Caco-2 (cell line): Measurements from ENCODE around the gene ADD1. TPM values are rescaled to one million over a fixed set of nuclear protein-coding genes. Genes with fewer than 3 reads are reported as not detected.

Source experiments
- BruUV-seq: library from RNA; stranded (reverse); fragments of 400-500 nt; replicated peaks from 2 replicates; lab custom pipeline; 2021; lab: Mats Ljungman, UMichigan
- CTCF ChIA-PET: fragments of 300-600 bp; sonication (Branson Sonifier 250); formaldehyde crosslinking; loops from one replicate; lab custom pipeline; 2022; ENCODE audit warnings: antibody characterized with exemption; lab: Charles Lee
- POLR2A ChIA-PET: fragments of 300-600 bp; sonication (Branson Sonifier 250); formaldehyde crosslinking; loops from one replicate; lab custom pipeline; 2022; ENCODE audit warnings: antibody characterized with exemption; lab: Charles Lee
- DNase-seq, 2 experiments: peaks; one replicate each; pipeline versions ENCODE4 v3.0.0 to v3.0.0-alpha.2; 2020 to 2022
- H3K27me3 ChIP-seq: replicated peaks from 2 replicates; pipeline ENCODE4 v1.6.0; 2011; ENCODE audit warnings: low read length; ENCODE audit not compliant: control insufficient read depth, insufficient read depth
- H3K36me3 ChIP-seq: 2 replicates; pipeline ENCODE4 v1.5.1; 2011; ENCODE audit warnings: low read length; ENCODE audit not compliant: control insufficient read depth, insufficient read depth
- H3K4me1 ChIP-seq: fragments of 250-450 bp; sonication (Bioruptor Pico); 2 replicates; pipeline ENCODE4 v1.5.1; 2020; ENCODE audit warnings: mild to moderate bottlenecking
- H3K4me3 ChIP-seq: 2 replicates; pipeline ENCODE4 v1.5.1; 2011; ENCODE audit warnings: low read depth, mild to moderate bottlenecking, control low read depth, low read length
- H3K9me3 ChIP-seq: fragments of 250-450 bp; sonication (Bioruptor Pico); 2 replicates; pipeline ENCODE4 v1.5.1; 2020; ENCODE audit warnings: mild to moderate bottlenecking, moderate library complexity
- H3K27ac Mint-ChIP-seq: one replicate; pipeline ENCODE4 v1.8.0; 2022; ENCODE audit warnings: mixed read lengths; ENCODE audit not compliant: unreplicated experiment
- H3K27me3 Mint-ChIP-seq: one replicate; pipeline ENCODE4 v1.8.0; 2022; ENCODE audit warnings: mixed read lengths; ENCODE audit not compliant: insufficient read depth, unreplicated experiment
- H3K36me3 Mint-ChIP-seq: one replicate; pipeline ENCODE4 v1.8.0; 2022; ENCODE audit warnings: mild to moderate bottlenecking, mixed read lengths; ENCODE audit not compliant: insufficient read depth, unreplicated experiment
- H3K4me1 Mint-ChIP-seq: one replicate; pipeline ENCODE4 v1.8.0; 2022; ENCODE audit warnings: low read depth, mixed read lengths; ENCODE audit not compliant: unreplicated experiment
- H3K4me3 Mint-ChIP-seq: one replicate; pipeline ENCODE4 v1.8.0; 2022; ENCODE audit warnings: mild to moderate bottlenecking, moderate library complexity, mixed read lengths; ENCODE audit not compliant: unreplicated experiment
- H3K9me3 Mint-ChIP-seq: one replicate; pipeline ENCODE4 v1.8.0; 2022; ENCODE audit warnings: mixed read lengths; ENCODE audit not compliant: unreplicated experiment
- intact Hi-C: fragments of 100-400 bp; cut with micrococcal nuclease; formaldehyde crosslinking; loops from one replicate; pipeline ENCODE4 v1.10.0; 2022; ENCODE audit not compliant: unreplicated experiment
- total RNA-seq: library from RNA; stranded (reverse); gene quantifications from 2 replicates; pipeline ENCODE4 v1.2.3, GENCODE V29; 2022
- TF ChIP-seq, protein P1 (sequence below), 2 experiments: fragments of 200-600 bp in 1 of 2; IDR thresholded peaks; 1 replicate in 1 of 2; 2 replicates in 1 of 2; pipeline versions ENCODE4 v1.5.1 to v1.8.0; 2011 to 2022; ENCODE audit warnings: antibody characterized with exemption in 1 of 2, control low read depth in 1 of 2, inconsistent platforms in 1 of 2, low read depth in 1 of 2, low read length in 1 of 2, mild to moderate bottlenecking in 1 of 2, moderate library complexity in 1 of 2; ENCODE audit not compliant: insufficient read depth in 1 of 2, severe bottlenecking in 1 of 2, unreplicated experiment in 1 of 2

Gene ADD1
- total RNA-seq, 1 experiment from 2014 or later = 242 TPM

- no peaks in the 10 kb centered on the region for H3K4me1 Mint-ChIP-seq
- ChIA-PET POLR2A (no interaction called here), CTCF (no interaction called here)
- H3K27ac Mint-ChIP-seq = no peak overlapping the region
- no peak overlapping the region for H3K4me3 Mint-ChIP-seq
- TF ChIP-seq, protein P1, sequence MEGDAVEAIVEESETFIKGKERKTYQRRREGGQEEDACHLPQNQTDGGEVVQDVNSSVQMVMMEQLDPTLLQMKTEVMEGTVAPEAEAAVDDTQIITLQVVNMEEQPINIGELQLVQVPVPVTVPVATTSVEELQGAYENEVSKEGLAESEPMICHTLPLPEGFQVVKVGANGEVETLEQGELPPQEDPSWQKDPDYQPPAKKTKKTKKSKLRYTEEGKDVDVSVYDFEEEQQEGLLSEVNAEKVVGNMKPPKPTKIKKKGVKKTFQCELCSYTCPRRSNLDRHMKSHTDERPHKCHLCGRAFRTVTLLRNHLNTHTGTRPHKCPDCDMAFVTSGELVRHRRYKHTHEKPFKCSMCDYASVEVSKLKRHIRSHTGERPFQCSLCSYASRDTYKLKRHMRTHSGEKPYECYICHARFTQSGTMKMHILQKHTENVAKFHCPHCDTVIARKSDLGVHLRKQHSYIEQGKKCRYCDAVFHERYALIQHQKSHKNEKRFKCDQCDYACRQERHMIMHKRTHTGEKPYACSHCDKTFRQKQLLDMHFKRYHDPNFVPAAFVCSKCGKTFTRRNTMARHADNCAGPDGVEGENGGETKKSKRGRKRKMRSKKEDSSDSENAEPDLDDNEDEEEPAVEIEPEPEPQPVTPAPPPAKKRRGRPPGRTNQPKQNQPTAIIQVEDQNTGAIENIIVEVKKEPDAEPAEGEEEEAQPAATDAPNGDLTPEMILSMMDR (IDR thresholded peaks at IDR 0.05; ENCODE audit: insufficient read depth in 1 of 2, low read depth in 1 of 2, low read length in 1 of 2, severe bottlenecking in 1 of 2, unreplicated experiment in 1 of 2) = no peak
- intact Hi-C loops = no loop called here
- H3K27me3 ChIP-seq = no peaks in the 10 kb centered on the region
- no peak overlapping the region for H3K4me3 ChIP-seq
- no peaks in the 10 kb centered on the region for H3K4me1 ChIP-seq
- no peaks in the 10 kb centered on the region for H3K9me3 Mint-ChIP-seq
- no peak for DNase-seq
- no peaks in the 10 kb centered on the region for H3K36me3 ChIP-seq
- no peaks in the 10 kb centered on the region for H3K27me3 Mint-ChIP-seq
- no TSS peak for BruUV-seq
- H3K9me3 ChIP-seq = no peaks in the 10 kb centered on the region
- H3K36me3 Mint-ChIP-seq = peaks cover 33% of the 10 kb centered on the region
Observed at GRCh38 chr4:2827071-2827873, 16.4 kb upstream of the ADD1 start.

GRCh38 chr4:2827874-2828751, 15.5 kb upstream of the ADD1 start:
- Histone ChIP-seq H3K27me3 (no peaks in the 10 kb centered on the region), H3K9me3 (no peaks in the 10 kb centered on the region), H3K4me1 (no peaks in the 10 kb centered on the region), H3K36me3 (no peaks in the 10 kb centered on the region), H3K4me3 (no peak overlapping the region)
- Mint-ChIP-seq H3K36me3 (peaks cover 40% of the 10 kb centered on the region), H3K27me3 (no peaks in the 10 kb centered on the region), H3K27ac (no peak overlapping the region), H3K9me3 (no peaks in the 10 kb centered on the region), H3K4me3 (no peak overlapping the region), H3K4me1 (no peaks in the 10 kb centered on the region)
- intact Hi-C loops = no loop called here
- peak in 1 of 2 experiments; percentile 27 for DNase-seq
- TF ChIP-seq, protein P1 (IDR thresholded peaks at IDR 0.05; ENCODE audit: insufficient read depth in 1 of 2, low read depth in 1 of 2, low read length in 1 of 2, severe bottlenecking in 1 of 2, unreplicated experiment in 1 of 2) = no peak
- BruUV-seq = no TSS peak
- CTCF ChIA-PET = no interaction called here
- POLR2A ChIA-PET = no interaction called here

GRCh38 chr4:2828758-2829181, 14.9 kb upstream of the ADD1 start:
- no peaks in the 10 kb centered on the region for H3K27me3 ChIP-seq
- no peak overlapping the region for H3K4me3 ChIP-seq
- peak in 1 of 2 experiments; percentile 17 for DNase-seq
- no peak overlapping the region for H3K27ac Mint-ChIP-seq
- BruUV-seq = no TSS peak
- H3K36me3 Mint-ChIP-seq = peaks cover 40% of the 10 kb centered on the region
- H3K4me3 Mint-ChIP-seq = no peak overlapping the region
- no peaks in the 10 kb centered on the region for H3K27me3 Mint-ChIP-seq
- ChIA-PET CTCF (no interaction called here), POLR2A (no interaction called here)
- H3K4me1 ChIP-seq = no peaks in the 10 kb centered on the region
- no peaks in the 10 kb centered on the region for H3K4me1 Mint-ChIP-seq
- TF ChIP-seq, protein P1 (IDR thresholded peaks at IDR 0.05; ENCODE audit: insufficient read depth in 1 of 2, low read depth in 1 of 2, low read length in 1 of 2, severe bottlenecking in 1 of 2, unreplicated experiment in 1 of 2) = no peak
- H3K36me3 ChIP-seq = no peaks in the 10 kb centered on the region
- intact Hi-C loops = no loop called here
- no peaks in the 10 kb centered on the region for H3K9me3 Mint-ChIP-seq
- H3K9me3 ChIP-seq = no peaks in the 10 kb centered on the region
